A549 (cell line): ENCODE data around the gene TALDO1.

Experiments
- CTCF ChIP-seq: fragments of >200 bp; sonication (Bioruptor Twin); formaldehyde crosslinking; IDR thresholded peaks from 3 replicates; pipeline ENCODE4 v1.5.1; 2016
- HDAC2 ChIP-seq: fragments of 200-600 bp; sonication (generic); IDR thresholded peaks from 2 replicates; pipeline ENCODE4 v1.6.1; 2016
- POLR2A ChIP-seq: IDR thresholded peaks from 2 replicates; pipeline ENCODE4 v1.6.1; 2012; ENCODE audit warnings: mild to moderate bottlenecking, low read length
- RAD21 ChIP-seq, 2 experiments: fragments of >200 bp in 1 of 2; sonication (Bioruptor Twin) in 1 of 2; formaldehyde crosslinking in 1 of 2; IDR thresholded peaks in 1 of 2; conservative IDR thresholded peaks in 1 of 2; 2 replicates in 1 of 2; 3 replicates in 1 of 2; pipeline ENCODE4 v1.6.1; 2012 to 2018; ENCODE audit warnings: inconsistent platforms in 1 of 2
- TF ChIP-seq, protein P1 (sequence below): fragments of 200-600 bp; sonication (generic); IDR thresholded peaks from 2 replicates; pipeline ENCODE4 v1.6.1; 2016; ENCODE audit warnings: antibody characterized with exemption, mild to moderate bottlenecking, moderate library complexity

DNA sequence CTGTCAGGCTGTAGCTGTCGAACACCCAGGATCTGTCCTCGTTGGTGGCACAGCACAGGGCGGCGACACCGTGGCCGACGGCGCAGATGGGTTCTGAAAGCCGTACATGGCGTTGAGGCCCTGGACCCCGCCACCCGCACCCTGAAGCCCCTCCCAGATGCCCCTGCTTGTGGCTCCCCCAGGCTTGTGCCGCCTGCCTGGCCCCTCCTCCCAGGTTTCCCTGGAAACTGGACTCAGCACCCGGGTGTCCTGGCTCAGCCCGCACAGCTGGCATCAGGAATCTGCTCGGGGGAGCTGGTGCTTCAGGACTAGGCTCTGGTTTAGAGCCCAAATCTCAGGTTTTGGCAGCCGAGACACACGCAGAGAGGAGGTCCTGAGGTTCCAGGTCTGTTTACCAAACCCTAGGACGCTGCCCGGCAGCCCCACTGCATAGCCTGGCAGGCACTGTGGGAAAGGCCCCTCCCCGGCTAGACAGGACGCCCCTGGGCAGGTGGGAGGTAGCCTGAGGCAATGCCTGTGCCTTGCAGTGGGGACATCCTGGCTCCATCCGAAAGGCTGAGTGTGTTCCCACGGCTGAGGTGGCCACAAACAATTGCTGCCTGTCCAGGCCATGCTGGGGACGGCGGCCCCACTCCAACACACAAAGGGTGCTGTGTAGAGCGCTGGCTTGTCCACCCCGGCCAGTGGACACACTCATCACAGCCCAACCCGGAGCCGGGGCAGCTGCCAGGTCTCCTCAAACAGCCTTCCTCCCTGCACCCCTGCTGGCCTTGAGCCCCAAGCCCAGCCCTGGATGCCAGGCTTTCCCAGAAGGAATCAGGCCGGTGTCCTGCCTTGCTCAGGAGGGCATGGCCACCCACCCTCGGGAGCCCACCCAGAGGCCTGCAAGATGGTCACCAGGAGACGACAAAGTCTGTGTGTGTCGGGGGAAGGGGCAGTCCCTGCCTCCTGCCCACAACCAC lies 25.4 kb downstream of the TALDO1 start:
- TF ChIP-seq CTCF (no peak), RAD21 (conservative IDR thresholded peaks at IDR 0.05 in 1 of 2, IDR thresholded peaks at IDR 0.05 in 1 of 2) (no peak), POLR2A (no peak), HDAC2 (no peak)
- TF ChIP-seq, protein P1, sequence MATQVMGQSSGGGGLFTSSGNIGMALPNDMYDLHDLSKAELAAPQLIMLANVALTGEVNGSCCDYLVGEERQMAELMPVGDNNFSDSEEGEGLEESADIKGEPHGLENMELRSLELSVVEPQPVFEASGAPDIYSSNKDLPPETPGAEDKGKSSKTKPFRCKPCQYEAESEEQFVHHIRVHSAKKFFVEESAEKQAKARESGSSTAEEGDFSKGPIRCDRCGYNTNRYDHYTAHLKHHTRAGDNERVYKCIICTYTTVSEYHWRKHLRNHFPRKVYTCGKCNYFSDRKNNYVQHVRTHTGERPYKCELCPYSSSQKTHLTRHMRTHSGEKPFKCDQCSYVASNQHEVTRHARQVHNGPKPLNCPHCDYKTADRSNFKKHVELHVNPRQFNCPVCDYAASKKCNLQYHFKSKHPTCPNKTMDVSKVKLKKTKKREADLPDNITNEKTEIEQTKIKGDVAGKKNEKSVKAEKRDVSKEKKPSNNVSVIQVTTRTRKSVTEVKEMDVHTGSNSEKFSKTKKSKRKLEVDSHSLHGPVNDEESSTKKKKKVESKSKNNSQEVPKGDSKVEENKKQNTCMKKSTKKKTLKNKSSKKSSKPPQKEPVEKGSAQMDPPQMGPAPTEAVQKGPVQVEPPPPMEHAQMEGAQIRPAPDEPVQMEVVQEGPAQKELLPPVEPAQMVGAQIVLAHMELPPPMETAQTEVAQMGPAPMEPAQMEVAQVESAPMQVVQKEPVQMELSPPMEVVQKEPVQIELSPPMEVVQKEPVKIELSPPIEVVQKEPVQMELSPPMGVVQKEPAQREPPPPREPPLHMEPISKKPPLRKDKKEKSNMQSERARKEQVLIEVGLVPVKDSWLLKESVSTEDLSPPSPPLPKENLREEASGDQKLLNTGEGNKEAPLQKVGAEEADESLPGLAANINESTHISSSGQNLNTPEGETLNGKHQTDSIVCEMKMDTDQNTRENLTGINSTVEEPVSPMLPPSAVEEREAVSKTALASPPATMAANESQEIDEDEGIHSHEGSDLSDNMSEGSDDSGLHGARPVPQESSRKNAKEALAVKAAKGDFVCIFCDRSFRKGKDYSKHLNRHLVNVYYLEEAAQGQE = no peak
